ENCODE measurements around the gene LRRC2.
"Not testable (repeated sequence)": the region's sequence is repeated elsewhere in the genome, so short reads cannot be mapped to it uniquely, and the experiment has no call there.

The LRRC2 gene

DNA sequence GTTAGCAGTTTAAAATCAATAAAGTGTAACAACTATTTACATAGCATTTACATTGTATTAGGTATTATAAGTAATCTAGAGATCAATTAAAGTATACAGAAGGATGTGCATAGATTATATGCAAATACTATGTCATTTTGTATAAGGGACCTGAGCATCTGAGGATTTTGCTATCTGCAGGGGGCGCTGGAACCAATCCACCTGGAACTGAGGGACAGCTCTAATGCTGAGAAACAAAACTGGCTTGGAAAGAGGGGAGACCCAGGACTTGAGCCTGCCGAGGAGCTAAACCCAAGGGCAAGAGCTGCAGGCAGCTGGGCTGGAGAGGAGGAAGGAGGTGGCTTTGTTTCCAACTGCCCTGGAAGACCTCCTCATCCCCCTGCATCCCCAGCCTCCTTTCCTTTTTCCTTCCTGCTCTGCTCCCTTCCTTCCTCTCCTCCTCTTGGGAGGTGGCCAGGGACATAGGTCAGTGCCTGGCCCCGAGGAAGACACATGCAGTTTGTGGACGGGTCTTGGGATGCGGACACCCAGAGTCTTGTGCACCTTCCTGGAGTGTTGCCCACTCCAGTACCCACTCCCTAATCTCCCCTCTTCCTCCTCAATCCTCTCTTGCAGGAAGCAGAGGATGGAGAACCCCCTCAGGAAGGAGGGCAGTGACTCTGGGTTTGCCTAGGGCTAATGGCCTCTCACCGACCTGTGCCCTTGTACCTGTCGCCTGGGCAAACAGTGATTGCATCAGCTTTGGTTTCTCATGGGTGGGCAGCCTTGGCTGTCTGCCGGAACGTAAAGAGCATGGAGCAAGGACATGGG lies 69.2 kb downstream of the LRRC2 start:
- no peak for DNase-seq (ENCODE audit: low read depth)

DNA sequence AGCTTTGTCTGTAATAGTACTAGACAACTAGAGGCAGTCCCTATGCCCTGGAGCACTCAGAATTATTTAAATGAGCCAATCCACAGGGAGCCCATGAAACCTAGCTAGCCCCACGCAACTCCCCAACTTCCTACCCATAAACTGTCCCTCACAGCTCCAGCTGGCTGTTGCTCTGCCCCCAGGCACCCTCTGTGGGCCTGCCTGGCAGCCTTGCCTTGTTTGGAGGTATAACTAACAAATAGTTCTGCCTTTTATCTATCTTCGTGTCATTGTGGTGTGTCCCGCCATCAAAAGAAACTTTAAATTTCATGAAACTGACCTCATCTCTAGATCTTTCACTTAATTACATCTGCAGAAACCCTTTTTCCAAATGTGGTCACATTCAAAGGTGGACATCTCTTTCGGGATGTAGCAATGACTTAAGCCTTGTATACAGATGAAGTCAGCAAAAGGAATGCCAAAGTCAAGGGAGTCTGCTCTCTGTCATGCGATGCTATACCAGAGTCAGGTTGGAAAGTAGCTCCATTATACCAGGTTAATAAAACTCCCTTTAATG lies 70.1 kb downstream of the LRRC2 start:
- DNase-seq (ENCODE audit: low read depth), result peak; percentile 76

DNA sequence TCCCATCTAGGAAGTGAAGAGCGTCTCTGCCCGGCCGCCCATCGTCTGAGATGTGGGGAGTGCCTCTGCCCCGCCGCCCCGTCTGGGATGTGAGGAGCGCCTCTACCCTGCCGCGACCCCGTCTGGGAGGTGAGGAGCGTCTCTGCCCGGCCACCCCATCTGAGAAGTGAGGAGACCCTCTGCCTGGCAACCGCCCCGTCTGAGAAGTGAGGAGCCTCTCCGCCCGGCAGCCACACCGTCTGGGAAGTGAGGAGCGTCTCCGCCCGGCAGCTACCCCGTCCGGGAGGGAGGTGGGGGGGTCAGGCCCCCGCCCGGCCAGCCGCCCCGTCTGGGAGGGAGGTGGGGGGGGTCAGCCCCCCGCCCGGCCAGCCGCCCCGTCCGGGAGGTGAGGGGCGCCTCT lies 71.6 kb downstream of the LRRC2 start:
- DNase-seq (ENCODE audit: low read depth), result not testable (repeated sequence)

DNA sequence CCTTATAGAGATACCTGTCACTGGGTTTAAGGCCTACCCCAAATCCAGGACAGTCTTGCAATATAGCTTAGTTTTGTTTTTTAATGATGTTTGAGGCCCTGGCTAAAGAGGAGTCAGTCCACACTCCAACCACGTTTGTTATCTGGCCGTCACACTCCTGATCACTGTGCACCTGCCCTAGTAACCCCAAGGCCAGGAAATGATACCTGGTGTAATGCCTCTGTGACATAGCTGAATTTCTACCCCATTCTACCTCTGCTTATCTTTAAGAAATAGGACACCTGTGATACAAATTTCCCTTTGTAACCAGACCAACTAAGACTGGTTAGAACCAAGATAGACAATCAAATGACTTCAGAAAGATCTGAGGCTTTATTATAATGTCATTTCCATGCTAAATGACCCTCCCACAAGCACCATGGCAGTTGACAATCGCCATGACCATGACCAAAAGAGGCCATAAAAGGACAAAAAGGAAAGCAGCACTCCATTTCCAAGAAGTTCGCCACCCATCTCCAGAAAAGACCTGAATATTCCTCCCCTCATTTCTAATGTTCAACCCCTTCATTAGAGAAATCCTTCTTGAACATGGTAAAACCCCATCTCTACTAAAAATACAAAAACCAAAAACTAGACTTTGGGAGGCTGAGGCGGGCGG lies 73.1 kb downstream of the LRRC2 start:
- DNase-seq (ENCODE audit: low read depth), result no peak

DNA sequence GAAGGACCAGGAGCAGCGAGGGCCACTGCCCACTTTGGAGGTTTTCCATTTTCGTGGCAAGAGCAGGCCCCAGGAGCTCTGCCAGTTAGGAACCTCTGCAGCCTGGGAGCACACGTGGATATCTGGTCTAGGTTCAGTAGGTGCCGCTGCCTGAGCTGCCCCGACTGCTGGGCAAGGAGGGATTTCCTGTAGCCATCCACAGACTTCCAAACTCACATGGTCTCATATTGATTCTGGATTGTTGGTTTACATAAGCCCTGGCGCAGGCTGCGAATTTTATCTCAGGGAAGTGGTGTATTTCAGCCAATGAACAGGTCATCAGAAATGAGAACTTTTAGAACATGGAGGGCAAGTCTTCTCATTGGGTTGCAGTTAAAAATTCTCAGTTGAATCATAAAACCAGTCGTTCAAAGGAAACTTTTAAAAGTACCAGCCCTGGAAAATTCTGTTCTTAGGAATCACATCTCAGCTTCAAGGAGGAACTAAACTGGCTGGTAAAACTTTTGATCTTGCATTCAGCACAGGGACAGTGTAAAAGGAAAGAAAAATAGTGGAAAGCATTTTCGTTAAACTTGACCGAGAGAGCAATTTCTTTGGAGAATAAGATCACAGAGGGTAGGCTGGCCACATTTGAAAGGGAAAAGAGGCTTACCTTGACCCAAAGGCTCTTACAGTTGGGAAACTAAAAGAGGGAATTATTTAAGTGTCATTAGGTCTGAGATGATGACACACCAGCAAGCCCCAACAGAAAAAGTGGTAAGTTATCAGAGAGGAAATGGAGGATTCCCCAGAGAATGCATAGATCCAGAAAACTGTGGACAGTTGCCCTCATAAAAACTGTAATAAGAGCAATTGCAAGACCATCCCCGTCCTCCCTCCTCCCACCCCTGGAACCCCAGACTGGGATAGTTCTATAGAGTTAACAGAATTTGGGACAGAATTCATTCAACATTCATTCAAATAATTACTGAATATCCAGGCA lies 74.7 kb downstream of the LRRC2 start:
- DNase-seq (ENCODE audit: low read depth), result no peak

DNA sequence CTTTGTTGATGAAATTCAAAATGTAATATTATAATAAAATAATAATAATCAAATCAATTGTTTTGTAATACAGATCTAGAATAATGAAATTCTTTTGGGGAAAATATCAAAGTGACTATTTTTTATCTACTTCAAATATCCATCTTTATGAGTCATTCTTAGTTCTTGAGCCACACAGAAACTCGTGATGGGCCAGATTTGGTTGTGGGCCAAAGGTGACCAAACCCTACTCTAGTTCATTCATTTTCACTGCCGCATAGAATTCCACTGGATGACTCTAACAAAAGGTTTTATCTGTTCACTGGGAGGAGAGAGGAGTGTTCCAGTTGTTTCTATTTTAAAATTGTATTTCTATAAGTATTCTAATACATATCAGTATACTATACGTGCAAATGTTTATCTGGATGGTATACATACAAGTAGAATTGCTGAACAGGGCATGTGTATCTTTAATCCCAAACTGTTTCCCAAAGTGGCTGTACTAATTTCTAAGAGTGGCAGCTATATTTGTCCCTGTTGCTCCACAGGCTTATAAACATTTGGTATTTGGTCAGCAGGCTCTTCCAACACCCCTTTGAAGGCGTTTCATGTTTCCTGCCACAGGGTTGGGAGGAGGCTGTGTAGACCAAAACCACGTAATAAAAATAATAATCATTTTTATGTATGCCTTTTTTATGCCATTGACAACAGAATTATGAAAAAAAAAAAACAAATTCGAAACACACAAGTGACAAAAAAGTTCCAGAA lies 75.6 kb downstream of the LRRC2 start:
- DNase-seq (ENCODE audit: low read depth), result no peak

DNA sequence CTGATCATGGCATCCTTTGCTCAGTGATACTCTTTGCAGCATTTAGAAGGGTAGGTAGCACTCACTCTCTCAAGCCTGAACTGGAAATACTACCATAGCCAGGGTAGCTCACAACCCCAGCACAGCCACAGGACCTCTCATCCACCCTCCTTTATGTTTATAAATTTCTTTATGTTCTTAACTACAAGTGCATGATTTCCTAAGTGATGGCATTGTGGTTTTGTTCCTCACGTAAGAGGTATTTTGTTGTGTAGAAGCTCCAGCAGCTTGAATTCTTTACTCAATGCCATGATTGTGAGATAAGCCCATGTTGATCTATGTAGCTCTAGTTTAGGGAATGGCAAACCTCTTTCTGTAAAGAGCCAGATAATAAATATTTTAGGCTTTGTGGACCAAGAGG lies 76.2 kb downstream of the LRRC2 start:
- no peak for DNase-seq (ENCODE audit: low read depth)

DNA sequence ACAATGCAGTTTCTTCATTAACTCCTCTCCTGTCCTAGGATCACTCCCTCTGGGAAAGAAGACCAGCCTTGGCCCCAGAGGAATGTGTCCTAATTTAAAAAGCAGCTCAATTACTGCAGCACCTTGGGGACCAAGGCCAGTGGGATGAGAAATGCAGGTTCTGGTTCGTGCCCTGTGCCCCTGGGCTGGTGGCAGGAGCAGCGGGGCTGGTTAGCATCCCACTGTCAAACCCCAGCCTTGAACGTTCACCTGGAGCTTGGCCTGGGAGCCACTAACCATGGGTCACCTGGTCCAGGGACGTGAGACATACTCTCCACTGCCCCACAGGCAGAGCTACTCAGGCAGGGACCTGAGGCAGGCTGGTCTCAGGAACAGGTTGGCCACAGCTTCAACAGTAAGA lies 76.7 kb downstream of the LRRC2 start:
- no peak for DNase-seq (ENCODE audit: low read depth)

DNA sequence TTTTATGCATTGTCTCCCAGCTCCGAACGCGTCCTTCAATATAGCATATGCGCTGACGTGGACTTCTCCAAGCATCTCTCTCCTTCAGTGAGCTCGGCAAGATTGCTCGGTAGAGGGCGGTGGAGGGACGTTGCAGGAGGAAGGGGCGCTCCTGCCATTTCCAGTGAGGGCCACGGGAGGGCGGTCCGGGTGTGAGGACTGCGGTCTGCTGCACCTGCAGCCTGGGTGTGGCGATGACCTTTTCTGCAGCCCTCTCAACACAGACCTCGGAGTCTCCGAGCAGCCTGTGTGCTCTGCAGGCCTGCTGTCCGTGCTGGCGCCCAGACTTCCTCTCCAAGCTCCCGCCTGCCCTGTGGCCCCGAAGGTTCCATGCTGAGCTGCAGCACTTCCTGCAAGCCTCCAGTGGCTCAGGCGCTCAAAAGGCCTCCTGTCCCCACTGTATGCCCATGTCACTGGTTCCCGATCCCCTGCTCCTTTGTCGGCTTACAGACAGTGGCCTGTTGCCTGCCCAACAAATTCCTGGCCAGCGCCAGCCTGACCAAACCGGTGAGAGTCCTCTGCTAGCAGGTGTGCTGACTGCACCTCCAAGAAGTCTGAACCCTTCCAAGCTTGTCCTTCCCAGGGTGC lies 77.3 kb downstream of the LRRC2 start:
- no peak for DNase-seq (ENCODE audit: low read depth)

DNA sequence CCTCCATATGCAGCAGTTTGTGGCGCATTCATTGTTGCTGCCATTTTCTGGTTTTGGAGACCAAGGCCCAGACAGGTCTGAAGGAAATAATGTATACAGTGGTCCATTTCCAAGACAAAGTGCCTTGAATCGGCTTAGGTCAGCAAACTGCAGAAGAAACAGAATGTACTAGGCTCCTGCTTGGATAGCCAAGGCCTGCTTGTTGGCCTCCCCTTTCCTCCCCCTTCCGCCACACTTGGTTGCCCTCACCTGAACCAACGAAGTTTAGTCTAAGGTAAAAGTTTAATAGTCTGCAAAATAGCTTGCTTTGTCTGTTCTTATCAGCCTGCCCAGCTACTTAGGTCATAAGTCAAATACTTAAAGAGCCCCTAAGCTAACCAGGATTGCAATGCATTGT lies 80.3 kb downstream of the LRRC2 start:
- DNase-seq (ENCODE audit: low read depth), result no peak

DNA sequence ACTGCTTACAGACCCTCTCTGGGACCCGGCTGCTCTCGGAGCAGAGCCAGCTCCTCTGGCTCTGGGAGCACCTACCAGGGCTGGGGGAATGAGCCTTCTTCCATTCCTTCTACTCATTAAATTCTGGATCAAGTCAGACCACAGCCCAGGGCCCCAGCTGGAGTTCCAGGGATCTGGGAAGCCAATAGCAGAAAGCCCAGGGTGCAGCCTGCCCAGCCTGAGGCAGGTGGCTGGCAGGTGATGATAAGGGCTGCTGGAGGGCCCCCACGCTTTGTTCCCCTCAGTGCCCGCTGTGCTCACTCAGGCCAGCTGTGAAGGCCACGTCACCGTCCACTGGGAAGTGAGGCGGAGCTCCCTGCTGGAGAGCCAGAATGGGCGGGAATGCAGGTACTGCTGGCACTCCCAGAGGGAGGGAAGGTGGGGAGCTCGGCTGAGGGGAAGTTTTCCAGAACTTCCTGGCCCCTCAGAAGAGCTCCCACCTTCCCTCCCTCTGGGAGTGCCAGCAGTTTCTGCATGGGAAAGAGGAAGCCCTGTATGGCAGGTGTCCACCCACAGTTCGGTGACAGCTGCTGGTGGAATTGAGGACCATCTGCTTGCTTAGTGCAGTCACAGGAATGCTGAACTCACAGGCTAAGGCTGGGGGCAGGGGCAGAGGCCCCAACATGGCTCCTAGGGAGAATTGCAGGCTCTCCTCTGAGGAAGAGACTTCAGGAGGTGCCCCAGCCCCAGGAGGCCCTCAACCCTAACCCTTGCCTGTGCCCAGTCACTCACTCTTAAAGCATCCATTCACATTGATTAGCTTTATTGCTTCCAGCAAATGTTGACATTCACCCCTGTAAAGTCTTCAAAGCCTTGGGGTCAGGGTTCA lies 81.0 kb downstream of the LRRC2 start:
- DNase-seq (ENCODE audit: low read depth), result no peak

DNA sequence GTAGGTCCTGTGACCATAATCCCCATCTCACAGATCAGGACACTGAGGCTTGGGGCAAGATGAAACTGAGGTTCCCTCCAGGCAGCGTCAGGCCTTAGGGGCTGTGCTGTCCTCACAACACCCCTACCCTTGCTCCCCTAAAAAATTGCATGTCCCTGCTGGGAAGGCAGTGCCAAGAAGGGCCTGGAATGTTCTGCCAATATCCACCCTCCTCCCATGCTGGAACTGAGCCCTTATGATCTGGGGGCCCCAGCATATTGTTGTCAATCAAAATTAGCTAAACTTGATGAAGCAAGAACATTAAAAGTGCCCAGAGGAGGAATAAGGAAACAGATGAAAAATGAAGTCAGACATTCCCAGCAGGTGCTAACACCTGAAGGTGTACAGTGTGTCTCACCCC lies 81.7 kb downstream of the LRRC2 start:
- DNase-seq (ENCODE audit: low read depth), result no peak

DNA sequence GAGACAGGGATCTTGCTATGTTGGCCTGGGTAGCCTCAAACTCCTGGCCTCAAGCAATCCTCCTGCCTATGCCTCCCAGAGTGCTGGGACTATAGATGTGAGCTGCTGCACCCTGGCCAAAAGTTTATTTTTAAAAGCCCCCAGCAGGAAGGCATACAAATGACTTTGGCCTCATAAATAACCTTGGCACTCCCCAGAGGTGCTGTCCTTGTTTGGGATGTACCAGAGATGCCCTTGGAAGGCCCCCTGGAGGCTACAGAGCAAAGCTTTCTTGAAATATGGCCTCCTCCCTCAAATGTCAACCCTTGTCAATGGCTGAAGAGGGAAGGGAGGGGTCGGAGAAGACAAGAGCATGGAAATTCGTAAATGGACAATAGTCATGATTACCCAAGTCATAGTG lies 82.3 kb downstream of the LRRC2 start:
- no peak for DNase-seq (ENCODE audit: low read depth)

DNA sequence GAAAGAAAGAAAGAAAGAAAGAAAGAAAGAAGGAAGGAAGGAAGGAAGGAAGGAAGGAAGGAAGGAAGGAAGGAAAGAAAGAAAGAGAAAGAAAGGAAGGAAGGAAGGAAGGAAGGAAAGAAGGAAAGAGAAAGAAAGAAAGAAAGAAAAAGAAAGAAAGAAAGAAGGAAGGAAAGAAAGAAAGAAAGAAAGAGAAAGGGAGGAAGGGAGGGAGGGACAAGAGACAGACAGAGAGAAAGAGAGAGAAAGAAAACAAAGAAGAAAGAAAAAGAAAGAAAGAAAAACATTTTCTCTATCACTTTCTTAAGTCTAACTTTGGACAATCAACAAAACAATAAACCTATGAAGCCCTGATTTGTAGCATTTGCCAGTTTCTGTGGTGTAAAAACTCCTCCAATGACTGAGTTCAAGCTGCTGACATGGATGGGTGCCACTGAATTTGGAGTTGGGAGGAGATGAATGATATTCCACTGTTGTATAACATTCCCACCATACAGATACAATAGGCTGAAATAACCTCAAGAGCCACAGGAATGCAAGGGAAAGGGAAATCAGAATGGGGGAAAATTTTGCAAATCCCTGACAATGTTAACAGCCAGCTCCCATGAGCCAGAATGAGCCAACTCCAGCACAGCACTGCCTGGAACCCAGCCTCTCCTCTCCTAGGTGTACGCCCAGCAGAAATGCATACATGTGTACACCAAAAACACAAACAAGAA lies 83.3 kb downstream of the LRRC2 start:
- DNase-seq (ENCODE audit: low read depth), result peak; percentile 81

DNA sequence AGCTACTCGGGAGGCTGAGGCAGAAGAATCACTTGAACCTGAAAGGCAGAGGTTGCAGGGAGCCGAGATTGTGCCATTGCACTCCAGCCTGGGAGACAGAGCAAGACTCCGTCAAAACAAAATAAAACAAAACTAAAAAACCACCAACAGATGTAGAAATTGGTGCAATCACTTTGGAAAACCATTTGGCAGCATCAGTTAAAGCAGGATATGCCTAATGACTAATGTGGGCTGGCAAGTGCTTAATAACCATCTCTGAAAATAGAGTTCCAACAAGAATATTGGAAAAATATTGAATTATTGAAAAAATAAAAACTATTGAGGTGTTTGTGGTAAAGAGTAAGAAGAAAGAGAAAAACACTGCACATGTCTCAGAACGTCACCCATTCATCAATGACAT lies 84.5 kb downstream of the LRRC2 start:
- no peak for DNase-seq (ENCODE audit: low read depth)

DNA sequence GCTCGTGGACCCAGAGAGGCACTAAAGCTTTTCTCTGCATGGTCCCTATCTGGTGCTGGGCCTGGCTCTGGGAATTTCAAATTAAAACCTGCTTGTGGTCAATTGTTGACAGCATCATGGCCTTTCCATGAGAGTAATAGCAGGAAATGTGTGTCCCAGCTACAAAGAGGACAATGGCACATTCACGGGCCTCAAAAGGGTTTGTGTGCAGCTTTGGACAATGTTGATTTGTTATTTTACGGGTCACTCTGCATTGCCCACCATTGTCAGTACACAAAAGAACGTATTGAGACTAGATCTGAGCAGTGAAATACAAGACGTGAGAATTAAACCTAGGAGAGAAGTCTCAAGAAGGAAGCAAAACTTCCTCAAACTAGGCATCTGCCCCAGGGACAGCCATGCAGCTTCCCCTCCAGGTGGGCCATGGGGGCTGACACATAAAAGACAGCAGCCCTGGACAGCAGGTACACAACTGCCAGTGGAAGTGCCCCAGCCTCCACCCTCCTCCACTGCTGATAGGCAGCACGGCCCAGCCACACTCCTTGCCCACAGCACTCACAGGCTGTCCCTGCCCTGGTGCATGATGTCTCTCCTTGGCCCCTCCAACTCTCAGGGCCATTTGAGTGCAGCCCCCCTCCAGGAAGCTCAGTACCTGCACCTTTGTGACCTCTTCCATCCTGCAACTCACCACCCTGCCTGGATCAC lies 85.5 kb downstream of the LRRC2 start:
- DNase-seq (ENCODE audit: low read depth), result no peak

DNA sequence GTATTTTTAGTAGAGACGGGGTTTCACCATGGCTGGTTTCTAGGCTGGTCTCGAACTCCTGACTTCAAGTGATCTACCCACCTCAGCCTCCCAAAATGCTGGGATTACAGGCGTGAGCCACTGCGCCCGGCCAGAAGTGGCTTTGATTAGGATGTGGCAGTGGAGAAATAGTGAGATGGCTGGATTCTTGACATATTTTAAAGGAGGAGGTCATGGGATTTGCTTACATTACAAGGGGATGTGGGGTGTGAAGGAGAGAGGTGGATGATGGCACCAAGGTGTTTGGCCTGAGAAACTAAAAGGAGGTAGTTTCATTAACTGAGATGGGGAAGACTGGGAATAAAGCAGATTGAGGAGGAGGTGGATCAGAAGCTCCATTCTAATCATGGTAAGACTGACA lies 86.4 kb downstream of the LRRC2 start:
- no peak for DNase-seq (ENCODE audit: low read depth)

DNA sequence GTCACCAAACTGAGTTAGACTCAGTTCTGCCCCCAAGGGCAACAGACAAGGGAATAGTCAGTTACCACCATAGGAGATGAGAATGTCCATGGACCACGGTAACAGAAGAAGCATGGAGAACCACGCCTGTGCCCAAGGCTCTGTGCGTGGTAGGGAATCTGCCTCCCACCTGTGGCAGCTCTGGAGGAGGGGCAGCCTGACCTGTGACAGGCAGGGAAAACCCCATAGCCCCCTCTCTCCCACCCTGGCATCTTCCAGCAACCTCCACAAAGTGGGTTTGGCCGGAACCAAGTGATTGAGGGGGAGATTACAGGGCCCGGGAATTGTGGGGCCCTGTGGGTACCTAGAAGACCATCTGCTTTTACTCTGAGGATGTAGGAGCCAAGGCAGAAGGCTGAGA lies 87.1 kb downstream of the LRRC2 start:
- no peak for DNase-seq (ENCODE audit: low read depth)

DNA sequence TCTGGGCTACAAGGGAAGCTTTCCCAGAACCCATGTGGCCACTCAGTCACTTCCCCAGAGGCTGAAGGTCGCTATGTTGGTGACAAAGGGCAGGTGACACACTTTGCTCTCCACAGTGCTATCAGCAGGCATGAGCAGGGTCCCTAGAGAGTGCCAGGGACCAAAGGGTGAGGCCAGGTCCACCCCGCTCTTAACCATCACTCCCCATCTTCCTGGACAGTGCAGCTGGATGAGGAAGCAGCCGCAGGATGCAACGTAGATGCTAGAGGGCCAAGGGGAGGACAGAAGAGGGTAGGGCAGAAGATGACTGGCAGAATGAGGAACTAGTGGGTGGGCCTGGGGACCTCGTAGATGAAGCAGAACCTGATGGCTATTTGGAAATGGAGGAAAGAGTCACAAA lies 87.8 kb downstream of the LRRC2 start:
- DNase-seq (ENCODE audit: low read depth), result no peak

All from HS-27A (cell line).